GM18519 (cell line): ENCODE measurements around the gene RHNO1.

Experiments used
- ATAC-seq: cut with Tn5 transposase; IDR thresholded peaks from one replicate; pipeline ENCODE4 v1.9.1; 2021; ENCODE audit warnings: mild to moderate bottlenecking, moderate library complexity; ENCODE audit not compliant: unreplicated experiment, low FRiP score

Gene RHNO1

DNA sequence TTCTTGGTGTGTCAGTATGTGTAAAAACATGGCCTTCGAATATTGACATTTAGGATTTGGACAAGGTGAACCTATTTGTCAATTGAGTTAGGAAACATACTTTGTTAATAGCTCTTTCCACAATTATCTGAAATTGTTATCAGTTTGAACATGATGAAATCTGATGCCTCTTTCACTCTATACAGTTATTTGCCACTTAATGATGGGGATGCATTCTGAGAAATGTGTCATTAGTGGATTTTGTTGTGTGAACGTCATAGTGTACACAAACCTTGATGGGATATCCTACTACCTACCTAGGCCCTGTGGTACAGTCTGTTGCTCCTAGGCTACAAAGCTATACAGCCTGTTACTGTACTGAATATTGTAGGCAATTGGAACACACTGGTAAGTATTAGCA is 18.5 kb downstream of the RHNO1 start:
- no peak for ATAC-seq

DNA sequence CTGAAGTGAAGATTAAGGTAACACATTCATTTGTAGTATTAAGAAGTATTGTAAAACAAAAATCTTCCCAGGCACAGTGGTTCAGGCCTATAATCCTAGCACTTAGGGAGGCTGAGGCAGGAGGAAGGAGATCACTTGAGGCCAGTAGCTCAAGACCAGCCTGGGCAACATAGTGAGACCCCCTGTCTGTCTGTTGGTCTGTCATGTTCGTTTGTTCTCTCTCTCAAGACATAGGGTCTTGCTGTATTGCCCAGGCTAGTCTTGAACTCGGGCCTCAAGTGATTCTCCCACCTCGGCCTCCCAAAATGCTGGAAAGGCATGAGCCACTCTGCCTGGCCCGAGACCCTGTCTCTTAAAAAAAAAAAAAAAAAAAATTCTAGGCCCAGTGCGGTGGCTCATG is 20.4 kb downstream of the RHNO1 start:
- no peak for ATAC-seq

DNA sequence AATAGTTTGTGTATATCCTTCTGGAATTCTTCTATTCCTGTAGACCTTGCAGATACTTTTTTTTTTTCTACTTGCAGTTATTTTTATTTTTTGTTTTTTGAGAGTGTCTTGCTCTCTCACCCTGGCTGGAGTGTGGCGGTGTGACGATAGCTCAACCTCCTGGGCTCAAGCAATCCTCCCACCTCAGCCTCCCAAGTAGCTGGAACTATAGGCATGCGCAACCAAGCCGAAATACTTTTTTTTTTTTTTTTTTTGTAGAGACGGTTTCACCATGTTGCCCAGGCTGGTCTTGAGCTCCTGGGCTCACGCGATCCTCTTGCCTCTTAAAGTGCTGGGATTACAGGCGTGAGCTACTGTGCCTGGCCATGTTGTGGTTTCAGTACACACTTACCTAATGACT is 23.6 kb downstream of the RHNO1 start:
- ATAC-seq: no peak

DNA sequence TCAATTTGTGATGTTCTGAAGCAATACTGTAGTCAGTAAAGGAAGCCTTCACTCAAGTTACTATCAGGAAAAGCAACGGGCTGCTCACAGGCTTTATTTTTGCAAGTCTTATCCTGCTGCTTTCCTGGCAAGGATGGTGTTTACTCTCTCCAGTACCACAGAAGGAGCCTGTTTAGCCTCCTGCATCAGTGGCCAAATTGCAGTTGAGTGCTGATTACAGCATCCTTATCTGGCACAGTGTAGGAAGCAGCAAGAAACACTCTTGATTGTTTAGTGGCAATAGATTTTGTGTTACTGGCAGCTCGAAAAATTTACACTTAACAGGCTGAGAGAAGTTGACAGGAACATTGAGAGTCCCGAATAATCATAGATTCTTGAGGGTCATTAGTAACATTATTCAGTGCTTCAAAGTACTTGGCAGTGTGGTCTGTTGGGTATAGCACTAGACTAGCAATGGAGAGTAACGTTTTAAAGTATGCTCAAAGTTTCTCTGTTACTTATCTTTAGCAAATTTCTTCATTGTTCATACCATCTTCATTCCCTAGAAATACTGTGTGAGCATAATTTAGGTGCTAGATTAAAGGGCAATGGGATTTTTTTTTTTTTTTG is 25.4 kb downstream of the RHNO1 start:
- no peak for ATAC-seq

DNA sequence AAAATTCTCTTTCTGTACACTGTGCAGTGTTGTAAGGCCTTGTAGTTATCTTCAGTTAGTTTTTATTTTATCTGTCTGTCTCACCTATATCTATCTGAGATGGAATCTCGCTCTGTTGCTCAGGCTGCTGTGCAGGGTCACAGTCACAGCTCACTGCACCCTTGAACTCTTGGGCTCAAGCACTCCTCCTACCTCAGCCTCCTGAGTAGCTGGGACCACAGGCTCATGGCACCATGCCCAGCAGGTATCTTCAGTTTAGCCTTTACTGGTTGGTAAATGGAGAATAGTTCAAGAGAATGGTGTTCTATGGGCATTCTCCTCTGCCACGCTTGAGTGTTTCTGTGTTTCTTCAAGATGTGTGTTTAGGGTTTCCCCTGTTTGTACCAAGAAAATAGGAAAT is 27.2 kb downstream of the RHNO1 start:
- ATAC-seq: no peak

DNA sequence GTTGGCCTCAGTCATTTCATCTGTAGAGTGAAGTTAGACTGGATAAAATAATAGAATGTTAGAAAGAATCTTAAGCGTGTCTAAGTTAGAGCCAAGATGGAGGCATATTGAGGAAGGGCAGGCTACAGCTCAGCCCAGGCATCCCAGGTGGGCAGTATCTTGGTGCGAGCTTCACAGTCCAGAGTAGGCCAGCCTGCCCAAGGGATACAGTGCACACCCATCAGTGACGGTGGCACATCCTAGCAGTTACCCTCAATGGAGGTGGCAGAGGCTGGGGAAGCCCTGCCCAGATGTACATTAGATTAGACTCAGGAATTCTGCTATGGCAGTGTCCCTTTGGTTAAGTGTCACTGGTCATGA is 35.2 kb downstream of the RHNO1 start:
- no peak for ATAC-seq

DNA sequence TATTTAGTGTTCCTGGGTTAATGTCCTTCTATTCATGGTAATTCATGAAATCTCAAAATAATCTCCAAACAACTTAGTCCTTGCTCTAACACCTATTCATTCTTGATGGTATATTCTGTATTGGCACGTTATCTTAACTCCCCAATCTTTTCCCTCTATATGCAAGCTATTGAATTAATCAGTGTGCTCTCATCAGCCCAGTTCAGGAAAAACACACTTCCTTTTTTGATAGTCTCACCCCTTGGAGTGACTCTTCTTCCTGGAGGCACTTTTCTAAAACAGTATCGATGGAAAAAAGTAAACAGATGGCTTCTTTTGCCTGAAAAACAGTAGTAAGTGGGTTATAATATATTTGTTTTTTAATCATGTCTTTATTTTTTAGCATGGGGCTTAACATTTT is 42.2 kb downstream of the RHNO1 start:
- ATAC-seq: no peak

DNA sequence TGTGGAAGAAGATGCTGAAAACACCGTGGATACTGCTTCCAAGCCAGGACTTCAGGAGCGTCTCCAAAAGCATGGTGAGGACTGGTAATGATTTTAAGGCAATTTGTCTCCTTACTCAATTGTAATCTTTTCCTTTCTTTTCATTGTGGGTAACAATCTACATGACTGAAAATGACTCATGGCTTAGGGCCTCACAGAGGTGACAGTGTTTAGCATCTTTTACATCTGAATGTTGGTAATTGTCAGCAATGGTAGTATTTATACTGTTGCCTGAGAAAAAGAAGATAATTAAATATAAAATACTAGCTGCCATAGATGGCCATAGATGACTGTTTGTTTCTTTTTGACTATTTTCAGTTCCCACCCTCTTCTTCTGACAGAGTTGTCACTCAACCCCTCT is 45.3 kb downstream of the RHNO1 start:
- no peak for ATAC-seq

DNA sequence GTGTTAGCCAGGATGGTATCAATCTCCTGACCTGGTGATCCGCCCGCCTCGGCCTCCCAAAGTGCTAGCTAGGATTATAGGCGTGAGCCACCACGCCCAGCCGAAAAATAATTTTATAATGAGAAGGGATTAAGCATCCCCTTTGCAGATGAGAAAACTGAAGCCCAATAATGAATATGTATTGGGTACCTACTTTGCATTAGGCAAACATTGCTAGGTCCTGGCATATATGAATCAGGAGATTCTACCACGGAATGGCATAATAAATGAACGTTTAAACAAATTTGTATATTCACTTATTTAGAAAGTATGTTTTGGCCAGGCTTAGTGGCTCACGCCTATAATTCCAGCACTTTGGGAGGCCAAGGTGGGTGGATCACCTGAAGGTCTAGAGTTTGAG is 46.0 kb downstream of the RHNO1 start:
- ATAC-seq: no peak

DNA sequence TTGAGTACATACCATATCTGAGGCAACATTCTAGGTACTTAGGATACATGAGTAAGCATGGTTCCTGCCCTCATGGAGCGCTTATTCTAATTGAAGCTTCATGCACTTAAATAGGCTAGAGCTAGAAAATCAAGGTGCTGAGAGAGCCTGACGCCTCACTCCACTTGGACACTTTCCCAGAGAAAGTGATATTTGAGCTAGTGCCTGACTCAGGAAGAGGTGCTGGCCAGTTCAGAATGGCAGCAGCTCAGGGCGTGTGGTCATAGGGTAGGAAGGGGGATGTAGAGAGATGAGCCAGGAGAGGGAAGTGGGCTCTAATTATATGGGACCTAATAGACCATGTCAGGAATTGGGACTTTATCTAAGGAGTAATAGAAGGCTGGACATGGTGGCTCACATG is 47.0 kb downstream of the RHNO1 start:
- ATAC-seq: no peak

DNA sequence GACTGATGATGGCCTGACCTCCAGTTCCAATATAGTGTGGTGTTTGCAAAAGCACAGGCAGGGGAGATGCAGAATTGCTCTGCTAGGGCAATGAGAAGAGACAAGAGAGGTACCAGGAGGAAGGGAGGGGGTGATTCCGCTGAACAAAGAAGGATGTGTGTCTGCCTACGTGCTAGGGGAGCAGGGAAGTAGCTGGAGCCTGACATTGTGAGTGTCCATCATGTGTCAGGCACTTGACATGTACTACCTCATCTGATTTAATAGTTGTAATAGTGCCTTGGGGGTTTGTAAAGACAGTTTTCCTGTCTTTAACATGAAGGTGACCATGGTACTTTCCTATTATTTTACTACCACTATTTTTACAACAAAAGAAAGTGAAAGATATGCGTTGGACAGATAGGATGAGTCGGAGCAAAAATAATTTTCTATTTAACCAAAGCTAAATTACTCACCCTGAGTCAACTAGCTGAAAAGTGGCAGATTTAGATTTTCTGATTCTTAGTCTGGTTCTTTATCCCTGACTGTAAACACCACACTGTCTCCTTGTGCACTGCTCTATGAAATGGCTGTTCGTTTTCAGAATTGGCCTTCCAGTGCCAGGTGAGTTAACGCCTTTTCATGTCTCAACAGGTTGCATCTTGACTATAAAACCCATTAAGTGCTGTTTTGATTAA is 48.4 kb downstream of the RHNO1 start:
- no peak for ATAC-seq

DNA sequence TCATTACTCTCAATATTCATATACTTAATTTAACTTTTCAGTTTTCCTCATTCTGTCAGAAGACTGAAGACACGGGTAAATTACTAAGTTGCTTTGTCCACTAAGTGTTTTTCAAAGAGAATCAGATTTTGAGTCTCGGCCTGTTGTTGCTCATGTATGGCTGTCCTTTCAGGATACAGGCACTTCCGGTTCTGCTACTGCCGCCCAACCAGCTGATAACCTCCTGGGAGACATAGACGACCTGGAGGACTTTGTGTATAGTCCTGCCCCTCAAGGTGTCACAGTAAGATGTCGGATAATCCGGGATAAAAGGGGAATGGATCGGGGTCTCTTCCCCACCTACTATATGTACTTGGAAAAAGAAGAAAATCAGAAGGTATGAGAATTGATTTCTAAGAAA is 53.8 kb downstream of the RHNO1 start:
- no peak for ATAC-seq

DNA sequence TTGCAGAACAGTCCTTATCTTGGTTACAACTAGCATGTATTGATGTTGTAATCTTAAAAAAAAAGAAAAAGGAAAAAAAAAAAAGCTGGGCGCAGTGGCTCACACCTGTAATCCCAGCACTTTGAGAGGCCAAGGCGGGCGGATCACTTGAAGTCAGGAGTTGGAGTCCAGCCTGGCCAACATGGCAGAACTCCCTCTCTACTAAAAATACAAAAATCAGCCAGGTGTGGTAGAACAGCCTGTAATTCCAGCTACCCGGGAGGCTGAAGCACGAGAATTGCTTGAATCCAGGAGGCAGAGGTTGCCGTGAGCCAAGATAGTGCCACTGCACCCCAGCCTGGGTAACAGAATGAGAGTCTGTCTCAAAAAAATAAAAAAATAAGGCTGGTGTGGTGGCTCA is 56.6 kb downstream of the RHNO1 start:
- no peak for ATAC-seq

DNA sequence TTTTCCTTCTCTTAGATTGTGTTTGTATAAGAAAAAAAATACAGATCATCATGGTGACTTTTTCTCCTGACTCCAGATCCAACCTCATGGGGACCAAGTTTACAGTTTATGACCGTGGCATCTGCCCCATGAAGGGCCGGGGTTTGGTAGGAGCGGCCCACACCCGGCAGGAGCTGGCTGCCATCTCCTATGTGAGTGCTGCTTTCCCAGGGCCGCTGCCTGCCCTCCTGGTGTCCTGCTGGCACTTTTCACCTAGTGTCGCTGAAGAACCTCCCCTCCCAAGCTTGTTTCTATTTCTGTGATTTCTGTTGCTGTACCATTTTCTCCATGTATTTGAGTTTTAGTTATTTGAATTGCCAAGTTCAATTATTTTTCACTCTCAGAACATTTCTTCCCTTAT is 57.3 kb downstream of the RHNO1 start:
- no peak for ATAC-seq

DNA sequence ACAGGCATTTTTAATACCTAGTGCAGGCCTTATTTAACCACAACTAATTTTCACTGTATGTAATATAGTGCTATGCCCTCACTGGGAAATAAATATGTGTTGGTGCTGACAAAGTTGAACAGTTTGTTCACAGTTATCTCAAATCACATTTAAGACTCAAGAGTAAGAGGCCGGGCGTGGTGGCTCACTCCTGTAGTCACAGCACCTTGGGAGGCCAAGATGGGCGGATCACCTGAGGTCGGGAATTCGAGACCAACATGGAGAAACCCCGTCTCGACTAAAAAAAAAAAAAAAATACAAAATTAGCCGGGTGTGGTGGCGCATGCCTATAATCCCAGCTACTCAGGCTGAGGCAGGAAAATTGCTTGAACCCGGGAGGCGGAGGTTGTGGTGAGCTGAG is 59.3 kb downstream of the RHNO1 start:
- ATAC-seq: no peak

DNA sequence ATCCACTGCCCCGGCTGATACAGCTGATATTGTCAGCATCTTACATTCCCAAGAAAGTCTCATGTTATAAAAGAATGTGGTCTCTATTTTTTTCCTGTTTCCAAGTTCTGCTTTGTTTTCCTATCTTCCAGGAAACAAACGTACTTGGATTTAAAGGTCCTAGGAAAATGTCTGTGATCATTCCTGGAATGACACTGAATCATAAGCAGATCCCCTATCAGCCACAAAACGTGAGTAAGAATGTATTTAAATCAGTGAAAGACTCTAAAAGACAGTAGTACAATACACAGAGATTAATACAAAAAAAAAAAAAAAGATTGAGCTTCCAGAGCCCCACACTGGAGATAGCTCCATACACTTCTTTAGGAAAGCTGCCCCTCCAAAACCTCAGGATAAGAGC is 60.5 kb downstream of the RHNO1 start:
- no peak for ATAC-seq
